Neural progenitor cell (in vitro differentiated cells): Measurements from ENCODE around the gene NKD2. TPM values are rescaled to one million over a fixed set of nuclear protein-coding genes. Genes with fewer than 3 reads are reported as not detected.

ENCODE experiments used
- DNase-seq: peaks from one replicate; pipeline ENCODE4 v3.0.0-alpha.2; 2016; ENCODE audit warnings: low spot score
- H2AFZ ChIP-seq: fragments of 200-600 bp; sonication (generic); replicated peaks from 2 replicates; pipeline ENCODE4 v1.6.1; 2016; ENCODE audit warnings: antibody characterized with exemption
- H3F3A ChIP-seq: fragments of 200-600 bp; sonication (generic); 2 replicates; pipeline ENCODE4 v1.6.1; 2016; ENCODE audit warnings: antibody characterized with exemption, low read depth
- H3K27ac ChIP-seq: fragments of 200-600 bp; sonication (generic); 2 replicates; pipeline ENCODE4 v1.5.1; 2016; ENCODE audit warnings: mild to moderate bottlenecking
- H3K27me3 ChIP-seq: fragments of 200-600 bp; sonication (generic); 2 replicates; pipeline ENCODE4 v1.6.1; 2016; ENCODE audit warnings: mild to moderate bottlenecking, moderate library complexity
- H3K36me3 ChIP-seq: fragments of 200-600 bp; sonication (generic); 2 replicates; pipeline ENCODE4 v1.5.1; 2016
- H3K4me1 ChIP-seq: fragments of 200-600 bp; sonication (generic); 2 replicates; pipeline ENCODE4 v1.6.1; 2016; ENCODE audit warnings: mixed run types
- H3K4me2 ChIP-seq: fragments of 200-600 bp; sonication (generic); 2 replicates; pipeline ENCODE4 v1.6.1; 2016
- H3K4me3 ChIP-seq: fragments of 200-600 bp; sonication (generic); 2 replicates; pipeline ENCODE4 v1.5.1; 2016
- H3K79me2 ChIP-seq: fragments of 200-600 bp; sonication (generic); 2 replicates; pipeline ENCODE4 v1.6.1; 2016; ENCODE audit warnings: low read depth
- H3K9ac ChIP-seq: fragments of 200-600 bp; sonication (generic); 2 replicates; pipeline ENCODE4 v1.6.1; 2016
- H3K9me3 ChIP-seq: fragments of 200-600 bp; sonication (generic); 2 replicates; pipeline ENCODE4 v1.5.1; 2016; ENCODE audit warnings: low read depth
- H4K20me1 ChIP-seq: fragments of 200-600 bp; sonication (generic); 2 replicates; pipeline ENCODE4 v1.6.1; 2016; ENCODE audit warnings: low read depth
- H3K27ac Mint-ChIP-seq: 3 replicates; pipeline ENCODE4 v1.8.0; 2021; ENCODE audit warnings: mixed read lengths
- H3K27me3 Mint-ChIP-seq: 2 replicates; pipeline ENCODE4 v1.8.0; 2022; ENCODE audit warnings: low read depth, mild to moderate bottlenecking, inconsistent platforms, moderate library complexity, mixed read lengths; ENCODE audit not compliant: insufficient read depth
- H3K36me3 Mint-ChIP-seq: 3 replicates; pipeline ENCODE4 v1.8.0; 2021; ENCODE audit warnings: mixed read lengths
- H3K4me1 Mint-ChIP-seq: 3 replicates; pipeline ENCODE4 v1.8.0; 2021; ENCODE audit warnings: mixed read lengths
- H3K4me3 Mint-ChIP-seq: 3 replicates; pipeline ENCODE4 v1.8.0; 2021; ENCODE audit warnings: mild to moderate bottlenecking, moderate library complexity, mixed read lengths
- H3K9me3 Mint-ChIP-seq: 3 replicates; pipeline ENCODE4 v1.8.0; 2020; ENCODE audit warnings: mixed read lengths
- EZH2 ChIP-seq: fragments of 200-600 bp; sonication (generic); IDR thresholded peaks from 2 replicates; pipeline ENCODE4 v1.6.1; 2017; ENCODE audit warnings: antibody characterized with exemption, mild to moderate bottlenecking, moderate library complexity
- EZH2phosphoT487 ChIP-seq: fragments of 200-600 bp; sonication (generic); IDR thresholded peaks from 2 replicates; pipeline ENCODE4 v1.6.1; 2017; ENCODE audit warnings: antibody characterized with exemption
- total RNA-seq: library from RNA; depleted of rRNA; stranded (reverse); fragments of >200 nt; gene quantifications from 2 replicates; pipeline ENCODE4 v1.2.3, GENCODE V29; 2015; ENCODE audit warnings: low replicate concordance
- TF ChIP-seq, protein P1 (sequence below): fragments of 200-600 bp; sonication (generic); IDR thresholded peaks from 2 replicates; pipeline ENCODE4 v1.5.1; 2017; ENCODE audit warnings: antibody characterized with exemption, mild to moderate bottlenecking

The NKD2 gene
- total RNA-seq, 1 donor from 2014 or later: 1.3 TPM

DNA sequence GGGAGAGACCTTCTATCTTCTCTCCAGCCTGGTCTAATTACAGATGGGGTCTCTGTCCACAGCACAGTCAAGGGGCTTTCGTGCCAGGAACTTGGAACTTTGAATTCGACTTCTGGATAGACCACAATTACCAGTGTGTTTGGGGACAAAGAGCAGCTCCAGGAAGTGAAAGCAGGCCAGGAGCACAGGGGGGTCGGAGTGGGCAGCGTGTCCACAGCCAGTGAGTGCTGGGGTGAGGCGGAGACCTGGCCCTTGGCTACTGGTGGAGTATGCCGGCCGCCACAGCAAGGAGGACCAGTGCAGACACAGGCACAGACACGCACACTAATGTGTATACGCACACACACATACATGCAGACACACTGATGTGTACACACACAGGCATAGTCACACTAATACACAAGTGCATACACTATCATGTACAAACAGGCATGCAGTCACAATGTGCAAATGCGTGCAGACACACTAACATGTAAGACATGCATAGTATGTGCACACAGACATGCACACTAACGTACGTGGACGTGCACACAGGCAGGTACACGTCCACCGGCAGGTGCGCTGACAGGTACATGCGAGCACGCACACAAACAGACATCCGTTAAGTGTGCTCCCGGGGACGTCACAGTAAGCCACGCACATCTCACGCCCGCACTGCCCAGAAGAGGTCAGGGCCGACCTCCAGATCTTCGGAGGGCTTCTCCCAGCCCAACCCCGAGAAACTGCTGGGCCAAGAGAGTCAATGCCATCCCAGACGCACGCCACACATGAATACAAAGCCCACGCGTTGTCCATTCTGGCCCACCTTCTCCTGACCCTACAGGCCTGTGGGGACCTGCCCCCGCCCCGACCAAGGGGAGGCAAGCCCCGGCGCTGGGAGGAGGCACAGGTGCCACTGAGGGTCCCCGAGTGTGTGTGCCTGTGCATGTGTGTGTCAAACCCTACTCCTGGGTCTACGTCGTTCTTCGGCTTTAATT, 46.5 kb downstream of the NKD2 start:
- Histone ChIP-seq H3F3A (no peaks in the 10 kb centered on the region), H3K27ac (no peak overlapping the region), H3K9ac (no peak overlapping the region), H3K9me3 (no peaks in the 10 kb centered on the region), H3K4me3 (no peak overlapping the region), H3K36me3 (no peaks in the 10 kb centered on the region), H3K4me1 (no peaks in the 10 kb centered on the region), H4K20me1 (no peaks in the 10 kb centered on the region), H2AFZ (no peak overlapping the region), H3K27me3 (no peaks in the 10 kb centered on the region), H3K4me2 (no peak overlapping the region), H3K79me2 (no peaks in the 10 kb centered on the region)
- Mint-ChIP-seq H3K4me1 (peaks cover 9% of the 10 kb centered on the region), H3K4me3 (peak overlapping the region; percentile 30), H3K27me3 (peaks cover 2% of the 10 kb centered on the region), H3K9me3 (no peaks in the 10 kb centered on the region), H3K27ac (peak overlapping the region; percentile 25), H3K36me3 (peaks cover 8% of the 10 kb centered on the region)
- DNase-seq: no peak
- TF ChIP-seq, protein P1, sequence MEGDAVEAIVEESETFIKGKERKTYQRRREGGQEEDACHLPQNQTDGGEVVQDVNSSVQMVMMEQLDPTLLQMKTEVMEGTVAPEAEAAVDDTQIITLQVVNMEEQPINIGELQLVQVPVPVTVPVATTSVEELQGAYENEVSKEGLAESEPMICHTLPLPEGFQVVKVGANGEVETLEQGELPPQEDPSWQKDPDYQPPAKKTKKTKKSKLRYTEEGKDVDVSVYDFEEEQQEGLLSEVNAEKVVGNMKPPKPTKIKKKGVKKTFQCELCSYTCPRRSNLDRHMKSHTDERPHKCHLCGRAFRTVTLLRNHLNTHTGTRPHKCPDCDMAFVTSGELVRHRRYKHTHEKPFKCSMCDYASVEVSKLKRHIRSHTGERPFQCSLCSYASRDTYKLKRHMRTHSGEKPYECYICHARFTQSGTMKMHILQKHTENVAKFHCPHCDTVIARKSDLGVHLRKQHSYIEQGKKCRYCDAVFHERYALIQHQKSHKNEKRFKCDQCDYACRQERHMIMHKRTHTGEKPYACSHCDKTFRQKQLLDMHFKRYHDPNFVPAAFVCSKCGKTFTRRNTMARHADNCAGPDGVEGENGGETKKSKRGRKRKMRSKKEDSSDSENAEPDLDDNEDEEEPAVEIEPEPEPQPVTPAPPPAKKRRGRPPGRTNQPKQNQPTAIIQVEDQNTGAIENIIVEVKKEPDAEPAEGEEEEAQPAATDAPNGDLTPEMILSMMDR: no peak
- no peak for TF ChIP-seq EZH2
- TF ChIP-seq EZH2phosphoT487: no peak

DNA sequence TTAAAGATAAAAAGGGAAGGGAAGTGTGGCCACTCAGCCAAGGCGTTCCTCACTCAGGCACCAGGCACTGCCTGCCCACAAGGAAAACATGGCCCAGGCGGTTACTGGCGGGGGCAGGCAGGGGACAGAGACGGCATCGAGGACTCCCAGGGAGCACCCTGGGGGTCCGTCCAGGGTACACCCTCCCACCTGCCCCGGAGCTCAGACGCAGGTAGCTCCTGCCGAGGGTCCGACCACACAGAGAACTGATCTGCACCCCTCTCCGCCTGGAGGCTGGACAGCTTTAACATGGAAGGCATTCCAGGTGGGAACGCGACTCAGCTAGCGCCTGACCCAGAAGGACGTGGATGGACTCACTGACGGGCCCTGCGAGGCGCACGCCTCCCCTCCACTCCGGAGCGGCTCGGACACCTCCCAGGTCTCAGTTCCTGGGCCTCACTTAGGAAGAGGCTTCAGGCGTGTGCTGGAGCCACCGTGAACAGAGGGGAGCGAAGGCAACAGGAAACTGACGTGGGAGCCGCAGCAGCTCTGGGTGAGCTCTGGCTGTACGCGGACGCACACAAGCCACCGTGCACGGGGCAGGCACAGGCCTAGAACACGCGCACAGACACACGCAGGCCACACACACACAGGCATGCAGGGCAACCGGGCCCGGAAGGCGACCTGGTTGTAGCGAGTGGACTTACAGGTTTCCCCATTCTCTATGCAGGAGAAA, 47.5 kb downstream of the NKD2 start:
- H3K27ac Mint-ChIP-seq: peak overlapping the region; percentile 88
- no peak for DNase-seq

DNA sequence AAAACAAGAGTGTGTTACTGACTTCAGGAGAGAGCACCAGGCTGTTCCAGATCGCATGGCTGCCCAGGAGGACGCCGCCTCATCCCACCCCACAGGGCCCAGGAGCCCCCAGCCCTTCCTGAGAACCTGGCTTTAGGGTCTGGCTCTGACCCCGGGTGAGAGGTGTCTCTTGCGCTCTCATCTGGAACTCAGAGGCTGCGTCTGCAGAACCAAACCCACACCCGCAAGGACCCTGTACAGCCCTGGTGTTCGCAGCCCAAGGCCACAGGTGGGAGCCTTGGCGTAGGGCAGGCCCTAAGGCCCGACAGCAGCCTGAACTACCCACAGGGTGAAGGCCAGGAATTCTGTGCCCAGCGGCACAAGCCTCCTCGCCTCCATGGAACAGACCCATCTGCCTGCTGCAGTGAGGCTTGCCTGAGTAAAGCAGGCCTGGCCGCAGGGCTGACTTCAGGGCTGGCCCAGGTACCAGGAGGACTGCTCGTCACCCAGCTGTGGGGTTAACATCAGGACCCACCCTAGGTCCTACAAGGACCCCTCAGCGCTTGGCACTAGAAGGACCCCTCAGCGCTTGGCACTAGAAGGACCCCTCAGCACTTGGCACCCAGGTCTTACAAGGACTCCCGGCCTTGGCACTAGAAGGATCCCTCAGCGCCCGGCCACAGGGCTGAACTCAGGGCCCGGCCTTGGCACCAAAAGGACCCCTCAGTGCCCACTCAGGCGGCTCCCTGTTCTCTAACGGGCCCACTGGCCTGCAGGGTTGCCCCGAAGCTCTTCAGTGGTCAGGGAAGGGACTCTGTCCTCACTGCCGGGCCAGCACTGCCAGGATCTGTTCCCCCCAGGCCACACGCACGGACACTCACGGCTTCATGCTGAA, 48.2 kb downstream of the NKD2 start:
- no peaks in the 10 kb centered on the region for H3K9me3 ChIP-seq
- H3F3A ChIP-seq: no peaks in the 10 kb centered on the region
- H3K4me1 ChIP-seq: no peaks in the 10 kb centered on the region
- no peak overlapping the region for H2AFZ ChIP-seq
- H3K4me2 ChIP-seq: no peak overlapping the region
- H3K9me3 Mint-ChIP-seq: no peaks in the 10 kb centered on the region
- H3K27ac ChIP-seq: no peak overlapping the region
- H3K9ac ChIP-seq: no peak overlapping the region
- peaks cover 7% of the 10 kb centered on the region for H3K4me1 Mint-ChIP-seq
- H4K20me1 ChIP-seq: no peaks in the 10 kb centered on the region
- no peak overlapping the region for H3K27ac Mint-ChIP-seq
- H3K27me3 Mint-ChIP-seq: peaks cover 2% of the 10 kb centered on the region
- no peaks in the 10 kb centered on the region for H3K27me3 ChIP-seq
- TF ChIP-seq EZH2: no peak
- TF ChIP-seq EZH2phosphoT487: no peak
- TF ChIP-seq, protein P1: no peak
- peaks cover 8% of the 10 kb centered on the region for H3K36me3 Mint-ChIP-seq
- H3K36me3 ChIP-seq: no peaks in the 10 kb centered on the region
- no peak overlapping the region for H3K4me3 ChIP-seq
- H3K79me2 ChIP-seq: no peaks in the 10 kb centered on the region
- DNase-seq: no peak
- no peak overlapping the region for H3K4me3 Mint-ChIP-seq

More for the DNA sequence above, 47.5 kb downstream of the NKD2 start:
- Mint-ChIP-seq H3K27me3 (peaks cover 2% of the 10 kb centered on the region), H3K4me3 (peak overlapping the region; percentile 48), H3K9me3 (no peaks in the 10 kb centered on the region), H3K4me1 (peaks cover 7% of the 10 kb centered on the region), H3K36me3 (peaks cover 8% of the 10 kb centered on the region)
- TF ChIP-seq EZH2 (no peak), EZH2phosphoT487 (no peak)
- TF ChIP-seq, protein P1: no peak
- Histone ChIP-seq H3F3A (no peaks in the 10 kb centered on the region), H3K9me3 (no peaks in the 10 kb centered on the region), H3K27me3 (no peaks in the 10 kb centered on the region), H2AFZ (no peak overlapping the region), H3K4me2 (no peak overlapping the region), H3K27ac (no peak overlapping the region), H3K4me1 (no peaks in the 10 kb centered on the region), H4K20me1 (no peaks in the 10 kb centered on the region), H3K36me3 (no peaks in the 10 kb centered on the region), H3K9ac (no peak overlapping the region), H3K79me2 (no peaks in the 10 kb centered on the region), H3K4me3 (no peak overlapping the region)
